Mucosa of descending colon (tissue), 3 donors: Measurements from ENCODE around the gene PRR13. TPM values are rescaled to one million over a fixed set of nuclear protein-coding genes. Genes with fewer than 3 reads are reported as not detected.

ENCODE experiments used
- ATAC-seq: fragments of 200-7000 bp; cut with Tn5 transposase; one replicate; pipeline ENCODE4 v1.9.1; 2020; ENCODE audit warnings: mild to moderate bottlenecking, moderate library complexity
- DNase-seq, 3 donors: peaks; one replicate each; pipeline ENCODE4 v3.0.0-alpha.2; 2020
- H3K36me3 ChIP-seq: fragments of 200-600 bp; one replicate; pipeline ENCODE4 v1.8.0; 2021; ENCODE audit warnings: low read depth, mild to moderate bottlenecking
- H3K4me1 ChIP-seq: fragments of 200-600 bp; one replicate; pipeline ENCODE4 v1.8.0; 2021; ENCODE audit warnings: low read depth, mild to moderate bottlenecking
- H3K4me3 ChIP-seq: fragments of 200-600 bp; one replicate; pipeline ENCODE4 v1.8.0; 2021; ENCODE audit warnings: mild to moderate bottlenecking
- H3K9me3 ChIP-seq: fragments of 200-600 bp; one replicate; pipeline ENCODE4 v1.8.0; 2021; ENCODE audit warnings: mild to moderate bottlenecking
- CTCF ChIP-seq: fragments of 200-600 bp; IDR thresholded peaks from one replicate; pipeline ENCODE4 v1.8.0; 2022; ENCODE audit warnings: antibody characterized with exemption, mild to moderate bottlenecking
- intact Hi-C, 2 donors: fragments of 100-400 bp; cut with DNase I in 1 of 2; cut with micrococcal nuclease in 1 of 2; formaldehyde crosslinking; loops; one replicate each; pipeline versions ENCODE4 v1.11.0 to v1.11.1; 2022; cut with DNase I, micrococcal nuclease
- total RNA-seq, 3 donors: library from RNA; stranded (reverse); fragmentation: NEBNext Ultra II Directional in 2 of 3; extraction: Animal tissue kit (Norgen Biotek cat#: 25700) in 2 of 3; gene quantifications; one replicate each; pipeline versions ENCODE4 v1.2.1 to v1.2.4, GENCODE V29; 2021 to 2023
- donor health status: DM: no; HTN: no; CAD: no; lungs with moderate emphysema.
- donor health status: DM: no; HTN: no; CAD: no.
- donor health status: DM: no; HTN: yes; CAD: no.

Gene PRR13
- total RNA-seq, 3 donors from 2014 or later = 283 to 581 (median 528) TPM

GRCh38 chr12:53483225-53483978 lies 41.9 kb downstream of the PRR13 start:
- no peak for TF ChIP-seq CTCF
- Histone ChIP-seq H3K4me1 (peaks cover 13% of the 10 kb centered on the region), H3K36me3 (no peaks in the 10 kb centered on the region), H3K4me3 (no peak overlapping the region), H3K9me3 (no peaks in the 10 kb centered on the region)
- DNase-seq (peak in 2 of 3 donors; percentile 55 to 61), ATAC-seq (peak; percentile 76)
- intact Hi-C loops = no loop called here

GRCh38 chr12:53483979-53484377 lies 42.4 kb downstream of the PRR13 start:
- H3K4me1 ChIP-seq = peaks cover 13% of the 10 kb centered on the region
- no peak for TF ChIP-seq CTCF
- H3K9me3 ChIP-seq = no peaks in the 10 kb centered on the region
- H3K36me3 ChIP-seq = no peaks in the 10 kb centered on the region
- intact Hi-C loops = no loop called here
- ATAC-seq (no peak), DNase-seq (no peak)
- H3K4me3 ChIP-seq = no peak overlapping the region

GRCh38 chr12:53484686-53485575 lies 43.4 kb downstream of the PRR13 start:
- peak in 2 of 3 donors; percentile 25 to 34 for DNase-seq
- ATAC-seq = peak; percentile 69
- Histone ChIP-seq H3K9me3 (no peaks in the 10 kb centered on the region), H3K36me3 (no peaks in the 10 kb centered on the region), H3K4me3 (no peak overlapping the region), H3K4me1 (peaks cover 13% of the 10 kb centered on the region)
- TF ChIP-seq CTCF = no peak
- intact Hi-C loops = no loop called here

- ATAC-seq (no peak), DNase-seq (peak in 2 of 3 donors; percentile 30 to 38)
- intact Hi-C loops = no loop called here
- no peak for TF ChIP-seq CTCF
- H3K4me1 ChIP-seq = peaks cover 13% of the 10 kb centered on the region
- no peaks in the 10 kb centered on the region for H3K36me3 ChIP-seq
- no peaks in the 10 kb centered on the region for H3K9me3 ChIP-seq
- H3K4me3 ChIP-seq = no peak overlapping the region
These were observed 44.6 kb downstream of the PRR13 start for GRCh38 chr12:53485955-53486735.

GRCh38 chr12:53486736-53487487 lies 45.4 kb downstream of the PRR13 start:
- intact Hi-C loops = no loop called here
- TF ChIP-seq CTCF = no peak
- no peaks in the 10 kb centered on the region for H3K36me3 ChIP-seq

More at GRCh38 chr12:53486736-53487487, 45.4 kb downstream of the PRR13 start:
- Histone ChIP-seq H3K4me1 (peaks cover 13% of the 10 kb centered on the region), H3K9me3 (no peaks in the 10 kb centered on the region), H3K4me3 (no peak overlapping the region)
- peak in 2 of 3 donors; percentile 26 to 53 for DNase-seq
- ATAC-seq = no peak
